Tongue (tissue), 2 donors: ENCODE data around the gene PPP1R2C. TPM values are rescaled to one million over a fixed set of nuclear protein-coding genes. Genes with fewer than 3 reads are reported as not detected.
A peak's percentile ranks its signal among the peaks of the same experiment; 100 is the strongest.

ENCODE experiments used
- DNase-seq: peaks from one replicate; pipeline ENCODE4 v3.0.0-alpha.2; 2015
- total RNA-seq: library from RNA; depleted of rRNA; stranded (reverse); fragments of >200 nt; gene quantifications from one replicate; pipeline ENCODE4 v1.2.3, GENCODE V29; 2014

PPP1R2C gene
- total RNA-seq, 1 donor from 2014 or later = not detected

DNA sequence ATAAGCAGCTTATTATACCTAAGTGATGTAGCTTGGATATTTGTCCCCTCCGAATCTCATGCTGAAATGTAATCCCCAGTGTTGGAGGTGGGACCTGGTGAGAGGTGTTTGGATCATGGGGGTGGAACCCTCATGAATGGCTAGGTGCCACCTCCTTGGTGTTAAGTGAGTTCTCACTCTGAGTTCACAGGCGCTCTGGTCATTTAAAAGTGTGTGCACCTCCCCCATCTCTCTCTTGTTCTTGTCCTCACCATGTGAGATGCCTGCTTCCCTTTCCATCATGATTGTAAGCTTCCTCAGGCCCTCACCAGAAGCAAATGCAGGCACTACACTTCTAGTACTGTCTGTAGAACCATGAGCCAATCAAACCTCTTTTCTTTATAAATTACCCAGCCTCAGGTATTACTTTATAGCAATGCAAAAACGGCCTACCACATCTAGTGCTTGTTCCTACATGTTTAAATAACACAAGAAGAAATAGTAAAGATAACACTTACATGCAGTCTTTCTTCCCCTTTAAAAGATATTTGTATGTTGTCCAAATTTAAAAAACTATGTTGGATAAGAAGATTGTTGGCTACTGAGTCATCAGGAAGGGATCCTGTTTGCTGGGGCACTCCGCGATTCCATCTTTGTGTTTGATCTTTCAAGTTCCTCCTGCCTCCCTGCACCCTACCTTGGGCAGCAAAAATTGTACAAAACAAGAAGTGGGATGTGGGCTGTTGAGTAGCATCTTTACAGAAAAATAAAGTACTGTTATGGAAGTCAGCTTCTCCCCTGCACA is 29.7 kb downstream of the PPP1R2C start:
- DNase-seq = no peak

DNA sequence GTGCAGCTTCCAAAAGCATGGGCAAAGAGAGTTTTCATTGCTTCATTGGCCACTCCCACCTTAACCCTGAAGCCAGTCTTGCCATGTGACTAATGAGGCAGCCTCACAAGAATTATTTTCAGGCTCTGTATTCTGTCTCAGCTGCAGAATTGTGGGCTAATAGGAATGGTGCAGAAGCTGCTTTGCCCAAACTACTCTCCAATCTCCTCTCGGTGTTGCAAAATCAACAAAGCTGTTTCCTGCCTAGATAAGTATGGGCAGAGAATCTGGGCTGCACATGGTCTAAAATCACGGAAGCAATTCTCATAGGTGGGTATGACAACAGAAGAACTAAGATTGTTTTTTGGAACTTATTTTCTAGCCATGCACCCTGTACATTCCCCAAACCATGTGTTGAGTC is 31.4 kb downstream of the PPP1R2C start:
- DNase-seq = no peak

DNA sequence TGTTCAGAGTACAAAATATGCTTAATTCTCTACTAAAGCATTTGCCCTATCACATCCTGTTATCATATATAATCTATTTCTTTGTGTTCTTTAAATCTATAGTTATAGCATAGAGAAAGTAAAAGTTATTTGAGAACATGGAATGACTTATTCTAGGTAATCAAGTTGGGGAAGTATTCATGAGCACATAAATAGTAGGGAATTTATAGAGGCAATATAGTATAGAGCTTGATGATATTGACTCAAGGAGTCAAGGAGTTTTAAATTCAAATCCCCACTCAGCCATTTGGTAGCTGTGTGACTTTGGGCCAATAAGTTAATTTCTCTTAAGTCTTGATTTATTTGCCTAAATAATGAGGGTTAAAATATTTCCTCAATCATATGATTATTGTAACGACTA is 37.5 kb downstream of the PPP1R2C start:
- DNase-seq = no peak

DNA sequence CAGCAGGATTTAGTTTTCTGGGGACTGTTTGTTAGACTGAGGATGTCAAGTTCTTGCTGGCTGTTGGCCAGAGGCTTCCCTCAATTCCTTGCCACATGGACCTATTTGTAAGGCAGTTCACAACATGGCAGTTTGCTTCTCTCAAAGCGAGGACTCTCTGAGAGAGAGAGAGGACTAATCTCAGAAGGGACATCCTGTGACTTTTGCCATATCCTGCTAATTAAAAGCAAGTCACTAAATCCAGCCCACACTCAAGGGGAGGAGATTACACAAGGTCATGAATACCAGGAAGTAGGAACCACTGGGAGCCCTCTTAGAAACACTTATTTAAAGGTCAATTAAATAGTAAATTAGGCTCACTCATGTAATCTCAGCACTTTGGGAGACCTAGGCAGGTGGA is 38.2 kb downstream of the PPP1R2C start:
- DNase-seq = no peak

DNA sequence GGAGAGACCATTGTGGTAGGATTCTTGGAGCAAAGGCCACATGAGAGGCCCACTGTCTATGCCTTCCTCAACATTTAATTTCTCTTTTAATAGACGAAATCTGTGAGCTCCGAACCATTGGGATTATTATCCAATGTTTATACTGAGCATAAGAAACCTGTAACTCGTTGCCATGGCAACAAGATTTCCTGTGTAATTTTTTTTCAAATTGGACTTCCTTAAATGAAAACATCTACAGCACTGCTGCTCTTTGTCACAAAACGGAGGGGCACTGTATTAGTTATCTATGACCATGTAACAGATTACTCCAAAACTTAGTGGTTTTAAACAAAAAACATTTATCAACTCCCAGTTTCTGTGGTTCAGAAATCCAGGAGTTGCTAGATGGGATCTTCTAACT is 38.7 kb downstream of the PPP1R2C start:
- peak; percentile 19 for DNase-seq

DNA sequence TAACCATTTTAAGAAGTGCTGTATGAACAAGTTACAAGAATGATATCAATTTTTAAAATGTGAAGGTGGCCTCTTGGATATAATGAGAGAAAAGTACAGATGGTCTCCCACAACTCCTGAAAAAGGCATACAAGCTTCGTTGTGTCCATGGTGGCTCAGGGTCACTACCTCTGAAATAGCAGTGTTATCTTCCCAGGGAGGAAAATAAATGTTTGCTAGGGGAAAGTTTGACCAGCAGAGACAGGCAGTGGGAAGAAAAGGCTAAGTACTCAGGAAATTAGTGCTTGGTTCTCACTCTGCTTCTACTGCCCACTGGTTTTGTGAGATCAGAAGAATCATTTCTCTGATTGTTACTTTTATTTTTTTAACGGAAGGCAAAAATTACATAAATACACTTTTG is 39.4 kb downstream of the PPP1R2C start:
- no peak for DNase-seq

DNA sequence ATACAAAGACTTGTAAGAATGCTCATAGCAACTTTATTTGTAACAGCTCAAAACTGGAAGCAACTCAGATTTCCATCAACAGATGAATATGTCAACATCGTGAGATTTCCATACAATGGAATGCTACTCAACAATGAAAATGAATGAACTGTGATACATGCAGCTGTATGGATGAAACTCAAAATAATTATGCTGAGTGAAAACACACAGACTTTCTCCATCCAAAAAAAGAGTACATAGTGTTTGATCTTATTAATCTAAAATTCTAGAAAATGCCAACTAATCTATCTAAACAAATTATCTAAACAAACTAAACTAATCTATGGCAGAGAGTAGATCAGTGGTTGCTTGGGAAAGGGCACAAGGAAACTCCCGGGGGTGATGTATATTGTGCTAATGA is 42.7 kb downstream of the PPP1R2C start:
- DNase-seq = no peak

DNA sequence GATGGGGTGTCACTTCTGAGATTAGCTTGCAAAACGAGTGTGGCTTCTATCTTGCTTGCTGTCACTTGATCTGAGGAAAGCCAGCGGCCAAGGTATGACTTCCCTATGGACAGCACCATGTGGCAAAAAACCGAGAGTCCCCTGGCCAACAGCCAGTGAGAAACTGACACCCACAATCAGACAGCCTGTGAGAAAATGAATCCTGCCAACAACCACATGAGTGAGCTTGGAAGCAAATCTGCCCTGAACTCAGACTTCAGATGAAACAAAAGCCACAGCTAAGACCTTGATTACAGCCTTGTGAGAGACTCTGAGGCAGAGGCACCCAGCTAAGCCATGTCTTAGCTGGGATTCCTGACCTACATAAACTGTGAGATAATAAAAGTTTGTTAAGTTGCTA is 45.5 kb downstream of the PPP1R2C start:
- DNase-seq = peak; percentile 18
